GM18873 (cell line): ENCODE measurements around the gene ADAMTS7.
"Not testable (repeated sequence)": the region's sequence is repeated elsewhere in the genome, so short reads cannot be mapped to it uniquely, and the experiment has no call there.

Experiments used
- ATAC-seq: cut with Tn5 transposase; IDR thresholded peaks from one replicate; pipeline ENCODE4 v1.9.1; 2021; ENCODE audit warnings: mild to moderate bottlenecking, moderate library complexity, moderate number of reproducible peaks; ENCODE audit not compliant: unreplicated experiment, low FRiP score

The ADAMTS7 gene

DNA sequence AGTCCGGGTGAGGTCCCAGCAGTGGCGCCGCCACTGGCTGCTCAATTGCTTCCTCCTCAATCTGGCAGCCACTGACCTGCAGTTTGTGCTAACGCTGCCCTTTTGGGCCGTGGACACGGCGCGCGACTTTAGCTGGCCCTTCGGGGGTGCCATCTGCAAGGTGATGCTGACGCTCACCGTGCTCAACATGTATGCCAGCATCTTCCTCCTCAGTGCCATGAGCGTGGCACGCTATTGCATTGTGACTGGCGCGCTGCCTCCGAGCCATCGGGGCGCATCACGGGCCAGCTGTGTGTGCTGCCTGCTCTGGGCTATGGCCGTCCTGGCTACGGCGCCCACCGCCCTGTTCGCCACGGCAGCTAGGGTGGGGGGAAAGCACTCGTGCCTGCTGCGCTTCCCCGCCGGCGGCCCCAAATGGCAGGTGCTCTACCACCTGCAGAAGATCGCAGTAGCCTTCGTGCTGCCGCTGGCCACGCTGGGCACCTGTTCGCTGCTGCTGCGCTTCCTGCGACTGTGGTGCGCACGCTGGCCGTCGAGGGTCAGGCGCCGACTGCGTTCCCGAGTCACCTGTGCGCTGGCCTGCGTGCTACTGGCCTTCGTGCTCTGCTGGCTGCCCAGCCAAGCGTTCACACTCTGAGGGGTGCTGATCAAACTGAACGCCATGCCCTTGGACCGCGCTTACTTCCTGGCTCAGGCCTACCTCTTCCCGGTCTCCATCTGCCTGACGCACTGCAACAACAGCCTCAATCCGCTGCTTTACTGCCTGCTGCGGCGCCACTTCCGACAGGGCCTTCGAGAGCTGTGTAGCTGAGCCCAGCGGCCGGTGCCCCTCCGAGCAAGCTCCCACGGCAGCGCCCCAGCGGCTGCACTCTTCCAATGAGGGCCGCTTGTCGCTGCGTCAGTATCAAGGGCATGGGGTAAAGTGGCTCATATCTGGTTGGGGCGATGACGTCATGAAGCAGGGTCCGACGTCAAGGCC is 20.3 kb upstream of the ADAMTS7 start:
- no peak for ATAC-seq

DNA sequence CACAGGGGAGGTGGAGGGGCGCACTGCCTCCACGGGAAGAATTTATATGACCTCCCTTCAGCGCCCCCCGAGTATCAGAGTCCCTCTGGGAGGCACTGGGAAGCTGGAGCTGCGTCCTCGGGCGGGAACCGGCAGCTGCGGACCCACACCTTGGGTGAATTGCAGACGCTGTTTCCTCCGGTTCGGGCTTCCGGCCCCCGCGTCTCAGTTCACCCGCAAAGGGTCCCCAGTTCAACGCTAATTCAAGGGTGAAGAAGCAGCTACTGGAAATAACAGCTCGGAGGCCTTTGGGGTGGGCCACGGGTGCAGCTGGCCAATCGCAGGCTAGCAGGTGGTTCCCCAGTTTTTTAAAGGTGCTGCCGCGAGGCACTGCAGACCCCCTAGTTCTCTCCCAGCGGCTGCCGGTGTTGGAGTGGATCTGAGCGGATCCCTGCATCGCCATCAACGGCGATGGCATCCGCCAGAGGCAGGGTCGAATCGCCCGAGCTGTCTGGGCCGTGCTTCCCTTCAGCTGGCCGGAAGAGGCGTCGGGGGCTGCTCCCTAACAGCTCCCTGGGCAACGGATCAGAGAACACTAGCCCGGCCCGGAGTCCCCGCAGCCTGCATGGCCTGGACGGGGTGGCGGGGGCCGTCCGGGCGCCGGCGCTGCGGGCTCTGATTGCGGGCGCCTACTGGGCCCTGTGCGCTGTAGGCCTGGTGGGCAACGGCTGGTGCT is 19.4 kb upstream of the ADAMTS7 start:
- ATAC-seq = no peak

DNA sequence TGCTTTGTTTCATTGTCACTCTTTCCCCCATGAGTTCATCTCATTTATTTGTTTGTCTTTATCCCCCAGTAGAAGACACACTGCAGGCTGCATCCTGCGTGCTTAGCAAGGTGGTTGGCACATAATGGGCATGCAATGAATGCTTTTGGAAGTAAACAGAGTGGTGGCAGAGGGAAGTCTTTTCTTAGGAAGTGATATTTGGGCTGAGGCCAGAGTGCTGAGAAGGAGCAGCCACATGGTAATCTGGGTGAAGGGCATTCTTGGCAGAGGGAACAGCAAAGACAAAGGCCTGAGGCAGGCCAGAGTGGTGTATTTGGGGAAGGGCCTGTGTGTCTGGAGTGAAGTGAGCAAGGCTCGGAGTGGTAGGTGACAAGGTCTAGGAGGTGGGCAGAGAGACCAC is 17.7 kb upstream of the ADAMTS7 start:
- ATAC-seq = no peak

DNA sequence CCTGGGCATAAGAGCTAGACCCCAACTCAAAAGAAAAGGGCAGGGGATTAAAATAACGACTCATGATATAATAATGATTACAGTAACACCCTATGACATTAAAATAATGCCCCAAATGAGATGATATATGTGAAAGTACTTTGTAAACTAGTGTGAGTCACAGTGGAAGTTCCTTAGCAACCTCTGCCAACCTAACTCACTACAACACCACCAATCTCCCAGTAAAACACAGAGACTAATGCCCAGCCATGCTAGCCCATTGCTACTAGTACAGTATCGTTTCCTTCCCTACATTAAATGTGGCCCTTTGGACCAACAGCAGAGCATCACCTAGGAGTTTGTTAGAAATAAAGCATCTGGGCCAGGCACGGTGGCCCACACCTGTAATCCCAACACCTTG is 11.2 kb upstream of the ADAMTS7 start:
- no peak for ATAC-seq

DNA sequence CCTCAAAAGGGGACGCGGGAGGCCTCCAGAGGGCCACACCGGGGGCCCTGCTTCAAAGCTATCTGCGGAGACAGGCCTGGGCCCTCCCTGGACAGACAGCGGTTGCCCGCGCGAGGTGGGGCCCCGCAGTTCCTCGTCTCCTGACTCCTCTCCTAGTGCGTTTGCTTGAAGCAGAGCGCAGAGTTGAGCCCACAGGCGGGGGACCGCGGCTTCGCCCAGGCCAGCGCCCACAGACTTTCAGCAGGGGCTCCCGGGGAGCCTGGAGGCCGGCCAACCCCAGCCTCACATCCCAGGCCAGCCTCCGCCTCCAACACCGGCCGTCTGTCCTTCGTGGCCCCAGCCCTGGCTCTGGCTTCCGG is 540 bp upstream of the ADAMTS7 start:
- ATAC-seq = no peak

DNA sequence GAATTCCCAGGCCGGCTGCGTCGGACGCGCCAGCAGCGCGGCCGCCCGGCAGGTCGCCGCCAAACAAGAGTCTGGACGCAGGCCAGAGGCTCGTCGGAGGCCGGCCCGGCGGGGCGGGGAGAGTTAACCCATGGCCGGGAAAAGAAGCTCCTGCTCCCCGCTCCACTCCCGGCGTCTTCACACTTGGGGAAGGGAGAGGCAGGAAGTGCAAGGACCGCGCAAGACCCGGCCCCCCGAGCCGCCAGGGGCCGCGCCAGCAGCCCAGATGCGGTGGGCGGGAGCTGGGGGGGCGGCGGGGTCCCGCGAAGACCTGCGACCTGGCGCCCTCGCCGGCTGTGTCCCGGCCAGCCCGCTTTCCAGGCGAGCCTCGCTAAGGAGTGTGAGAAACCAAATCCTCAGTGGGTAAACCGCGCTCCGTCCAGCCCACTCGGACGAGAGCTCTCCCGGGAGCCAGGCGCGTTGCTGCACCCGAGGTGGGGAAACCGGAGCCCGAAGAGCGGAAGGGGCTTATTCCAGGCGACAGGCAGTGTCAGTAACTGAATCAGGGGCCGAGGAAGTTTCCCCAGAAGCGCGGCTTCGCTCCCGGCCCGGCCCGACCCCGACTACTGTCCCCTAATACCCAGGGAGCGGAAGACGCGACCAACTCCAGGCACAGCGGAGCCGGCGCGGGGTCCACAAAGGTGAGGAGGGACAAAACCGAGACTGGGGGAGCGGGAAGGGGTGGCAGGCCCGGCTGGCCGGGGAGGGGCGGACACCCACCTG is 721 bp downstream of the ADAMTS7 start:
- no peak for ATAC-seq

DNA sequence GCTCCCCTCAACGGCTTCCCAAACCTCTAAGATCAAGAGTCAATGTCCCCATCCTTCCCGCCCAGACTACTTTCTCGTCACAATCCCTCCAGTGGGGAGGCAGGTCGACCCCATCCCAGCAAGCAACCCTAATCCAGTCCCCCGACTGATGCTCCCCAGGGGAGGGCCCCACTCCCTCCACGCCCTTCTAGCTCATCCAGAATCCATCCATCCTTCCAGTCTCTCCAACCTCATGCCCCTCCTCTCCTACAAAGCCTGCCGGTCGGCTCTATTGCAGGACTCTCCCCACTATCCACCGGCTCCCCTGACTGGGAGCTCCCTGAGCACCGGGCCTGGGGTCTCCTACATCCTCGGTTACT is 1.3 kb downstream of the ADAMTS7 start:
- no peak for ATAC-seq

DNA sequence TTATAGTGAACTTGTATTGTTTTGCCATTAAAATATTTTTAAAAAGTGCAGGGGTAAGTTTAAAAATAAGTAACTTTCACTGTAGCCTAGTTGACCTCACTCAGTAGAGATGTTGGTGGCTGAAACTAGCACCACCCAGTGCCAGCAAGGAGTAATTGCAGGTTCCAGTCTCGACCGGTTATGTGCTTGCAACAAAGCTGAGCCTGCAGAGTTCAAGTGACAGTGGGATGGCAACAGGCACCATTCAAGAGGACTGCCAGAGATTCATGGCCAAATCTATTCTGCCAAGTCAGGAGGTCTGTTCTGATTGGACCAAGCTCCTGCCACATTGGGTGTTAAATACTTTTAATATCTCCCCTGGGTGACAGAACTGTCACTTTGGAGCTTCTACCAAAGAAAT is 2.7 kb downstream of the ADAMTS7 start:
- ATAC-seq = no peak

DNA sequence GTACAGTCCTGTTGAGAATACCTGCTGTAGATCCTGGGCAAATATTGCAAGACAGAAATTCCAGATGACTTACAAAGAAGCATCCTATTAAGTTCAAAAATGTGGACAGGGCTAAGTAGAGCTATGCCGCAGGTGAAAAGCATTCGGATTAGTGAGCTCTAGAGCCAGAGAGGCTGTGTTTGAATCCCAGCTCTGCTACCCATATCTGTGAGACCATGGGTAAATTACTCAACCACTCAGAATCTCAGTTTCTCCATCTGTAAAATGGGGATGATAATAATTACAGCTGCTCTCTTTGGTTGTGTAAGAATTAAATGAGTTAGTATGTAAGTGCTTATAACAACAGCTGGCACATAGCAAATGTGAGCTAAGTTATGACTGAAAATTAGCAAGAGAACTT is 3.9 kb downstream of the ADAMTS7 start:
- no peak for ATAC-seq

DNA sequence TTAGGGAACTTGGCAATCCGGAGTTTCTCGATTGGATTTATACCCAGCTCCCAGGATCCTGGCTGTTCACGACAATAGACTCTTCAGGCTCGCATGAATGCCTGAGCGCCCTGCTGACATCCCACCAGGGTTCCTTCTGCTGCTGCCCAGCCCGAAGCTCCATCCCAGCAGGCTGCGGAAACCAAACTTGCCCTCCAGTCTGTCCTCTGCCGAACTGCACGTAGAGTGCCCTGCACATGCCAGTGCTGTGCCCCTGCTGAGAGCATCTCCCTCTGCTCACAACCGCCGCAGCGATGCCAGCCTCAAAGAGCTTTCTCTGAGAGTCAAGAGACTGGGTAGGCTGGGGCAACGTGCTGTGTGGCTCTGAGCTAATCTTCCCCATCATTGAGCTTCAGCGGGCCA is 6.9 kb downstream of the ADAMTS7 start:
- no peak for ATAC-seq

DNA sequence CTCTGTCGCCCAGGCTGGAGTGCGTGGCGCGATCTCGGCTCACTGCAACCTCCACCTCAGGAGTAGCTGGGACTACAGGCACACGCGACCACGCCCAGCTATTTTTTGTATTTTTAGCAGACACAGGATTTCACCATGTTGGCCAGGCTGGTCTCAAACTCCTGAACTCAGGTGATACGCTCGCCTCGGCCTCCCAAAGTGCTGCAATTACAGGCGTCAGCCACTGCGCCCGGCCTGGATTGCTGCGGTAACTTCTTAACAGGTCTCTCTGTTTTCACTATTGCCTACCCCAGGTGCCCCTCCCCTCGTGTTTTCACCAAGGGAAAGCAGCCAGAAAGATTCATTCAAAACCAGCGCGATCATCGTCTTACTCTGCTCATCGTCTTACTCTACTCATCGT is 10.5 kb downstream of the ADAMTS7 start:
- no peak for ATAC-seq

DNA sequence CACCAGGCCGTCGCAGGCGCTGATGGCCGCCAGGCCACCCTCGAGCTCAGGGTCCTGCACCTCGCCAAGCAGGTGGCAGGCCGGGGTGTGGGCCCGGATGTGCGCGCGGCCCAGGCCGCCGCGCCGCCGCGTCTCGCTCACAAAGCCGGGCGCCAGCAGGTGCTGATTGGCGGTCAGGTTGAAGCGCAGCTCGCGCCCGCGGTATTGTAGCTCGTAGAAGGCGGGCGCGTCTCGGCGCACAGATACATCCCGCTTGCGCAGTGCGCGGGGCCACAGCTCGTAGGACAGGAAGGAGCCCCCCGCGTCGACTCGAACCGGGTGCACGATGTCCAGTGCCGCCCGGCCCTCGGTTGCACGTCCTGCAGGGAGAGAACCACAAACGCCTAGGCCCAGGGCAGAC is 11.1 kb downstream of the ADAMTS7 start:
- ATAC-seq = no peak

DNA sequence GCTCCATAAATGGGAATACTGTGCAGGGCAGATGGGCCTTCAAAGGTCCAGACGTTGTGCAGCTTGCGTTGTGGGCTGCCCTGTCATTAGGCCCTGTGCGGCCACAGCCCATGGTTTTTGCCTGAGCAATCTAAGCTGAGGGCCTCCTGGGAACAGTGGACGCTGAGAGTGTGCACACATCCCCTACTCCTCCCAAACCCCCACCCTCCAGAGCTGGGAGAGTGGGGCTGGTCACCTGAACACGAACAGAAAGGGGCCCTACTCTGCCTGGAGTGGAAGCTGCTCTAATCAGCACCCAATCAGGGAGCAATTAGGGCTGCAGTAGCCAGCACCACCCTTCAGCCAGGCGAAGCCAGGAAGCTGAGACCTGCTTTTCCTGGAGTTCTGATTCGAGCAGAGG is 12.2 kb downstream of the ADAMTS7 start:
- not testable (repeated sequence) for ATAC-seq

DNA sequence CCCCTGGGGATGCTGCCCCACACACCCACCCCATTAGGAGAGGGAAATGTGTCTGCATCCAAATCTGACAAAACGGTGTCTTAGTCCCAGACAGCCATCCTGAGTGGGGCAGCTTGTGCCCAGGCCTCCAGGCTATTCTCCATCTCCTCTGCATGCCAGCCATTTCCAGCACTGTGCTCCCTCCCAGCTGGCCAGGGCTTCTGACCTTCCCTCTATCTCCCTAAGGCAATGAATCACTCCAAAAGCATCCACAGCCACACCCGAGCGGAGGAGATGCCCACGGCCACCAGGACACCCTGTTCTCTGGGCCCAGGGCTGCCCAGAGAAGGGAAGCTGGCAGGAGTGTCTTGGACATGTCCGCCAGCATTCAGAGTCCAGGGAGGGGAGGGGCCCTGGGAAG is 12.9 kb downstream of the ADAMTS7 start:
- ATAC-seq = not testable (repeated sequence)

DNA sequence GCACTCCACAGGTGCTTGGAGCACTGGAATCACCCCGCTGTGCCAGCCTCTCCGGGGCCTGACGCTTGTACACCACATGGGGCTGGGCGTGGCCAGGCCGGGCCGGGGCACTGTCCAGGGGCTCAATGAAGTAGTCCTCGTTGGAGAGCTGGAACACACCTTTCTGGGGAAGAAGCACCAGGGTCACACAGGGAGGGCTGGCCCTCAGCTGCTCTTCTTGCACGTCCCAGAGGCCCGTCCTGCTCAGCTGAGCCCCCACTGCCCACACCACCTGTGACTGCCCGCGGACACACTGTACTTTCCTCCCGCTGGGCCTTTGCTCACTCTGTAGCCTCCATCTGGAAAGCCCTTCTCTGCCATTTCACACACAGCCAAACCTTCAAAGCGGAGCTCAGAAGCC is 13.3 kb downstream of the ADAMTS7 start:
- no peak for ATAC-seq

DNA sequence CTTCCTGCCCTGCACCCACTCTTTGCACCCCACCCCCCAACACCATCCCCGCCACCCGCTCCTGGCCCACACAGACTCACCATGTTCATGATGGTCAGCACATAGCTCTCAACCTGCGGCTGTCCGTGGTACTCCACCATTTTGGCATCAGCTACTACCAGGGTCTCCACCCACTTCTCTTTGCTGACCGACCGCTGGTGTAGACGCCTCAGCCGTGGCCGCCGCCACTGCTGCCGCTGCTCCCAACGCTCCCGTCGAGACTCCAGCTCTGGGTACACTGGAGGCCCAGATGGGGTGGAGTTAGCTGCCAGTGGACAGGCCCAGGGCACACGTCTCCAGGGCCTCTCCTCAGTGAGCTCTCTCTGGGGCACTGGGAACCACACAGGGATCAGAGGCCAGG is 14.8 kb downstream of the ADAMTS7 start:
- no peak for ATAC-seq

DNA sequence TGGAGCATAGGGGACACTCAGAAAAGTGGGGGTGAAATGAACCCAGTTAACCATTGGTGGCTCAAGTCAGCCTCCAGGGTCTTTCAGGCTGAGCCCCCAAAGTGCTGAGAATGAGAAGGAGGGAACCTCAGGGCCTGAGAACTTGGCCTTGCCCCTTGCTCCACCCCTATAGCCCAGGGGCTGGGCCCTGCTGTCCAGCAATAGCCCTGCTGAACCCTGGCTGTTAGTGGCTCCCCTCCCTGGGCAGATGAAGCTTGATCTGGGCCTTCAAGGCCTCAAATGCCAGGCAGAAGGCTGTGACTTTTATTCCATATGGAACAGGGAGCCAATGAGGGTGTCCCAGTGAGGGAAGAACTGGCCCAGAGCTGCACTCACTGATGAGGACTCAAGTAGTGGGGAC is 16.2 kb downstream of the ADAMTS7 start:
- no peak for ATAC-seq

DNA sequence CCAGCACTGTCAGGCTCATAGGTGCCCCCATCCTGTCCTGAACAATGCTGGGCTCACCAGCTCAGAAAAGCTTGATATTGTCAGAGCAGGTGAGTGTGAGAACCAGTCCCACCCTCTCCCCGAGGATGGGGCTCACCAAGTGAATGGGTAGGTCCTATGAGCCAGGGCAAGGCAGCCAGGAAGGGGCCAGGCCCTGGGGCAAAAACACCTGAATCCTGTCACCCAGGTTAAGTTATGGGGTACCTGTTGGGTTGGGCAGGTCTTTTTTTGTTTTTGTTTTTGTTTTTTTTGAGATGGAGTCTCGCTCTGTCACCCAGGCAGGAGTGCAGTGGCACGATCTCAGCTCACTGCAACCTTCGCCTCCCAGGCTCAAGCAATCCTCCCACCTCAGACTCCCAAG is 16.8 kb downstream of the ADAMTS7 start:
- not testable (repeated sequence) for ATAC-seq

DNA sequence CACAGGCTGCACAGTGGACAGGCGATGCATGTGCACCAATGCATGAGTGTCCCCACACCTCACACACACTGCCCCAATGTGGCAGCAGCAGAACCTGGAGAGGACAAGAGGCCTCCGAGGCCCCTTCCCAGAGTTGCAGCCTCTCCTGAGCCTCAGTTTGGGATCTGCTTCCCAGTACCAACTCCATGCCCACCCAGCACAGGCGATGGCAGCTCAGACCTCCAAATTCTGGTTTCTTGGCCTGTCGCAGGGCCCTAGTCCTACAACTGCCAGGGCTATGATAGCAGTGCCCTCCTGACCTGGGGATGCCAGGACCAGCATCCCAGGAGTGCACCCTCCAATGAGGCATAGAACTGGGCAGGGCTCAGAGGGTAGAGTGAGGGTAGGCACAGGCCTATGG is 19.9 kb downstream of the ADAMTS7 start:
- ATAC-seq = no peak

DNA sequence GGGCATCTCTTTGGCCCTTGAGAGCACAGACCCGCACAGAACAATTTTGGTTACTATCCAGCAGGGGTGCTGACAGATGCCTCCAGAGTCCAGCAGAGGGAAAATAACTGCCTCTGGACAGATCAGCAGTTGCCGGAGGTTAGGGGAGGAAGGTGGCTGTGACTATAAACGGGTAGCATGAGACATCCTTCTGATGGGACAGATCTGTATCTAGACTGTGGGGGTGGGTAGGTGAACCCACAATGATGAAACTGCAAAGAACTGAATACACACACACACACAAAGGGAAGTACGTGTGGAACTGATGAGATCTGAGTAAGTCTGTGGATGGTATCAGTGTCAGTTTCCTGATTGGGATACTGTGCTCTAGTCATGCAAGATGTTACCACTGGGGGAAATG is 21.2 kb downstream of the ADAMTS7 start:
- ATAC-seq = no peak

DNA sequence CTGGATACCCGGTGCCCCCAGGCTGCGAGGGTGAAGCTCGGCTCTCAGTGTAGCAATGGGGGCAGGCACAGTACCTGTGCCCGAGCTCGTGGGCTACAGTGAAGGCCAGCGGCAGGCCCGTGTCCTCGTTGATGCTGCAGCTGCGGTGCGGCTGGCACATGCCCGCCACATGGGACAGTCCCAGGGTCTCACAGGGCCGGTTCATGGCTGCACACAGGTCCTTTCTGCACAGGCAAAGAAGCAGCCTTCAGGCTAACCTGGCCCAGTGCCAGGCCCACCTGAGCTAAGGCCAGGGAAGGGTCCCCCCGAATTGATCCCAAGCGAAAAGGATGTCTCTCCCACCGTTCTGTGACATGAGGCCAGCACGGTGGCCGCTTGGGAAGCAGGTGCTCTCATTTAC is 21.6 kb downstream of the ADAMTS7 start:
- ATAC-seq = no peak
